Activated effector memory CD4-positive, alpha-beta T cell treated with anti-CD3 and anti-CD28 coated beads, Interleukin-2, amount 50 U/mL, for 16 hours (primary cell): ENCODE data around the gene FAM221A.
"Not testable (repeated sequence)": the region's sequence is repeated elsewhere in the genome, so short reads cannot be mapped to it uniquely, and the experiment has no call there.

Source experiments
- DNase-seq: peaks from one replicate; pipeline ENCODE4 v3.0.0-alpha.2; 2020

Gene FAM221A, protein sequence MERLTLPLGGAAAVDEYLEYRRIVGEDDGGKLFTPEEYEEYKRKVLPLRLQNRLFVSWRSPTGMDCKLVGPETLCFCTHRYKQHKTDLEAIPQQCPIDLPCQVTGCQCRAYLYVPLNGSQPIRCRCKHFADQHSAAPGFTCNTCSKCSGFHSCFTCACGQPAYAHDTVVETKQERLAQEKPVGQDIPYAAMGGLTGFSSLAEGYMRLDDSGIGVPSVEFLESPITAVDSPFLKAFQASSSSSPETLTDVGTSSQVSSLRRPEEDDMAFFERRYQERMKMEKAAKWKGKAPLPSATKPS

DNA sequence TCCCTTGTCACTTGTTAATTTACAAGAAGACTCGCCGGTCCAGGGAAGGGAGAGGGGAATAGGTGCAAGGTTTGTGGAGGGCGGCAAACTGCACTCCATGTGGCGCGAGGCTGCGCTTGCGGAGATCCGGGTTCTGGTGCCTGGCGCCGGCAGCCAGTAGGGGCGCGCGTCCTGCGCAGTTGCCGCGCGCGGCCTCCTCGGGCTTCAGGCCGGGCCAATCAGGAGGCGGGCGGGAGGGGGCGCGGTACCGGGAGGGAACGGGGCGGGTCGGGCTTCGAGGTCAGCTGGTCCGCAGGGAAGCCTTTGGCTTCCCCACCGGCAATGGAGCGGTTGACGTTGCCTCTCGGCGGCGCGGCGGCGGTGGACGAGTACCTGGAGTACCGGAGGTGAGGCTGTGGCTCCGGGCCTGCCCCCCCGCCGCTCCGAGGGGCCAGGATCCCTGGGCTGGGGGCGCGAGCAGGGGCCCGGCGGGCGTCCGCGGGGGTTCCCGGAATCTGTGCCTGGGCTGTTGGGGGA is at the start of gene FAM221A:
Gene FAM221A (plus strand): TSS at position 302 of the 516 bp plus-strand sequence. CDS start 20 bp downstream, at position 322.
- peak; percentile 94 for DNase-seq

DNA sequence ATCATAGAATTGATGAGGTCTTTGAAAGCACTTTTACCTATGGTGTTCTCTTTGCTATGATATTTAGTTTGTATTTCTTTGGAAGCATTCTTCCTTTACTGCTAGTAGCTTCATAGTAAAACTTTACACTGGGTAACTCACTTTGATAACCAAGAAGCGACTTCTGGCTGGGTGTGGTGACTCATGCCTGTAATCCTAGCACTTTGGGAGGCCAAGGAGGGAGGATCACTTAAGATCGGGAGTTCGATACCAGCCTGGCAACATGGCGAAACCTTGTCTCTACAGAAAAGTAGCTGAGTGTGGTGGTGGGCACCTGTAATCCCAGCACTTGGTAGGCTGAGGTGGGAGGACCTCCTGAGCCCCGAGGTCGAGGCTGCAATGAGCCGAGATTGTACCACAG is 46.6 kb upstream of the FAM221A start:
- no peak for DNase-seq

DNA sequence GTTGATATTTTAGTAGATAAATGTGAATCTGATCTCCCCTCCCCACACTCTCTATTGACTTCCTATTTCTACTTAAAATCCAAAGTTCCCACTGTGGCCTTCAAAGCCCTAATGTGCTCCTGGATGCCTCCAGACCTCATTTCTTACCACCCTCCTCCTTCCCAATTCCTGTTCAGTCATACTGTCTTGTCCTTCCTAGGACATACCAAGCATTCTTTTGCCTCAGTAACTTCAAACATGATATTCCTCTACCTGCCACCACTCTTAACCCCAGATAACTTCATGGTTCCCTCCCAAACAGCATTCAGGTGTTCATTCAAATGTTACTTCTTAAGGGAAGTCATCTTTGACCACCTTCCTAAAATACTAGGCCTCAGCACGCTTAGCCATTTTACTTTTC is 34.2 kb upstream of the FAM221A start:
- DNase-seq, result no peak

DNA sequence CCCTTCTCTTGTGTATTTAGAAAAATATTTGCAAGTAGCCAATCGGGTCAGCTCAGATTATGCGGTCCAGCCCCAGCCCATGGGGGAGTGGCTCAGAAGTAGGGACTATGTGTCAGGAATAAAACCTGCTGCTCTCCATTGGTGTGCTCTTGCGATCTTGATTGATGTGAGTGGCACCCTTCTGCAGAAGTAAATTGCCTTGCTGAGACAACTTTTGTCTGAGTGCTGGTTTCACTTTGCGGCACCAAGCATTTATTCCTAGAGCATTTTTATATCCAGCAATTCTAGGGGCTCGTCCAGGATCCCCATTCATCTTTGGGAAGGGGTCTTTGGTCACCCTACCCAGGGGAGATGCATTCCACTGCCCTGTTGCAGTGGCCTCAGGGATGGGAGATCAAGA is 26.1 kb upstream of the FAM221A start:
- no peak for DNase-seq

DNA sequence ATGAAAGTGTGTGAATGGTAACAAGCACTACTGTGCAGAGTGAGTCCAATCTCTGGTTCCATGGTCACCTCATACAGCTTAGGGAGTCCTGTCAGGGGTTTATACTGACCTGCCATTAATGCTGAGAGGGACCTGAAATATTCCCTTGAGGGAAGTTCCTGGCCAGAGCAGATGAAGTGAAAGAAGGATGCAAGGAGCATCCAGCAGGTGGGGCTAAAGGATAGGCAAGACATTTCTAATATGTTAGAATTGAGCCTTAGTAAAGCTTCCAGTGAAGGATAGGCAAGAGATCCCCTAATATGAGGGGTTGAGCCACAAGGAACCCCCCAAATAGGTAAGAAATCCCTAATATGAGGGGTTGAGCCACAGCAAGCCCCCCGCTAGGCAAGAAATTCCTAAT is 25.5 kb upstream of the FAM221A start:
- no peak for DNase-seq

DNA sequence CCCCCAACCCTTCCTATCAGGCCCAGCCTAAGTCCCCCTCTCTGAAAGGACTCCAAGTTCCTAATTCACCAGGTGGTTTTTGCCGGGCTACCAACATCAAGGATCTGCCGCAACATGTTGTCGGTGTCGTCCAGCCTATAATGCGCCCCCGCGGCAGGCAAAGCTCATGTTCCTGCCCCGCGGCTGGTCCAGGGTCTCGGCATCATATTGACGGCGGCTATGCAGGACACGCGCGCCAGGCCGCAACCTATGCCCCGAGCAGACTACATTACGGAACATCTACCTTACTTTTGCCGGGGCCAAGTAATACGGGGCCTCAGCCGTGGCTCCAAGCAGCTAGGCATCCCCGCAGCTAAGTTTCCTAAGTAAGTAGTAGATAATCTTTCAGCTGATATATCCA is 24.6 kb upstream of the FAM221A start:
- no peak for DNase-seq

DNA sequence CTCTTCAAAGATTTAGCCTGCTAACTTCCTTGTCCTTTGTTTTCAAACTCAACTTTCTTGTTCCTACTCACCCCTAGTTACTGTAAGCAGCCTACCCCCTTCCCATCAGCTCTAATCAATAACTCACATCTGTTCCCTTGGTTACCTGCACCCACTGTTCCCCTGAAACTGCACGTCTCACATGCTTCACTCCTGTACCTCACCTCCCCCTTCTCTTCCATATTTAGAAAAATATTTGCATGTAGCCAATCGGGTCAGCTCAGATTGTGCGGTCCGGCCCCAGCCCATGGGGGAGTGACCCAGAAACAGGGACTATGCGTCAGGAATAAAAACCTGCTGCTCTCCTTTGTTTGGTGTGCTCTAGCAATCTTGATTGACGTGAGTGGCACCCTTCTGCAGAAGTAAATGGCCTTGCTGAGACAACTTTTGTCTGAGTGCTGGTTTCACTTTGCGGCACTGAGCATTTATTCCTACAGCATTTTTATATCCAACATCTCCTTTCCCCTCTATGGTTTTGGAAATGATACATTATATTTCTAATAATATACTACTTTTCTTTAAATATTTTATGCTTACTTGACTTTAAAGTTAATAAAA is 21.1 kb upstream of the FAM221A start:
- no peak for DNase-seq

DNA sequence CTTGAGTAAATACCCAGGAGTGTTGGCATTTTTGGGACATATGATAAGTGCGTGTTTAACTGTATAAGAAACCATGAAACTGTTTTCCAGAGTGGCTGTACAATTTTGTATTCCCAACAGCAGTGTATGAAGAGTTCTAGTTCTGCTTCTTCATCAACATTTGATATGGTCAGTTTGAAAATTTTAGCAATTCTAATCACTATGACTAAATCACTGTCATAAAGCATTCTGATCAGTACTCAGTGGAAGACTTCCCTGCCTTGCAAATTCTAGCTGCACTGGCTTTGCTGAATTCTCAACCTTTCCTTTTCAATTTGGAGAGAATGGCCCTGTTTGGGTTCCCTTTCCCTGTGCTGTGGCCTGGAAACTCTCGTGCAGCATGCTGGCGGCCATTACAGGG is 18.6 kb upstream of the FAM221A start:
- DNase-seq, result no peak

DNA sequence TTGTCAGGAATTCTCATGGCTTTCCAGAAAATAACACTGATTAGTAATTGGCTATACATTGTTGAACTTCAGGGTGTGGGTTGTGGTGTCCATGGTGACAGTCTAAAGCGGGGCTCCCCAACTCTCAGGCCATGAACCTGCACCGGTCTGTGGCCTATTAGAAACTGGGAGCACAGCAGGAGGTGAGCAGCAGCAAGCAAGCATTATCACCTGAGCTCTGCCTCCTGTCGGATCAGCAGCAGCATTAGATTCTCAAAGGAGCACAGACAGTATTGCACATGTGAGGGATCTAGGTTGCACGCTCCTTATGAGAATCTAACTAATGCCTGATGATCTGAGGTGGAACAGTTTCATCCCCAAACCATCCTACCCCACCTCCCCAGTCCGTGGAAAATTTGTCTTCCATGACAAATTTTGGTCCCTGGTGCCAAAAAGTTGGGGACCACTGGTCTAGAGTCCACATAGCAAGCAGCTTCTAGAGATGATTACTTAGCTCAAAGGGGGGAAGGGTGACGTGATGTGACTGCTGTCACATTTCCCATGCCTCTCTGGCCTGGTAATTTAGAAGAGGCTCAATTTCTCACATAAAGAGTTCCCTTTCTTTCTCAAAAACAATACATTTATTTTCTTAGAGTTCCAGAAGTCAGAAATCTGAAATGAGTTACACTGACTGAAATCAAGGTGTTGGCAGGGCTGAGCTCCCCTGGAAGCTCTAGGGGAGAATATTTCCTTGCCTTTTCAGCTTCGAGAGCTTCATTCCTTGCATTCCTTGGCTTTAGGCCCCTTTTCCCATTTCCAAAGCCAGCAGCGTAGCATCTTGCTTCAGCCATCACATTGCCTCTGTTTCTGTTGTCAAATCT is 17.6 kb upstream of the FAM221A start:
- no peak for DNase-seq

DNA sequence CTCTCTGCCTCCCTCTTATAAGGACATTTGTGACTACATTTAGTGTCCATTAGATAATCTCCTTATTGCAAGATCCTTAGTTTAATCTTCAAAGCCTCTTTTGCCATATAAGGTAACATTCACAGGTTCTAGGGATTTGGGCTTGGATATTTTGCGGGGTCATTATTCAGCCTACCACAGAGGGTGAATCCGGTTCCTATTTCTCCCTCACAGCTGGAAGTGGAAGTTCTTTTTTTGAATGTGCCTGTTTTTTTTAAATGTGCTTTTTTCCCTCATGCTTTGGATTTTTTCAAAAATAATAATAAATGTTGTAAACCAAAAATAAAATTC is 17.1 kb upstream of the FAM221A start:
- no peak for DNase-seq

DNA sequence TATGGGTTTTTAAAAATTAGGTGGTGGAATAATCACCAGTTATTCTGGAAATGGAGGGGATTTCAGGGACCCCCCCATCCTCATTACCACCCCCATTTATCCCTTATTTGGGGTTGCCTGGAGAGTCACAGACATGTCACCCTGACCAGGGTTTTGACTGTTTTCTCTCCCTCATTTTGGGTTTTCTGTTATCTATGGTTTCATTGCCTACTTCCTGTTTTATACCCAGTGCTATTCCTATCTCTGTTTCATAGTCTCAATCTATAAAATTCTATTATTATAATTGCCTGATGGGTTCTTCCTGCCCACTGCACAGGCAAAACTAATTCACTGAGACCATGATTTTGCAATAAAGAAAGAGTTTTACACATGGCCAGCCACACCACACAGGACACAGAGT is 15.9 kb upstream of the FAM221A start:
- no peak for DNase-seq

DNA sequence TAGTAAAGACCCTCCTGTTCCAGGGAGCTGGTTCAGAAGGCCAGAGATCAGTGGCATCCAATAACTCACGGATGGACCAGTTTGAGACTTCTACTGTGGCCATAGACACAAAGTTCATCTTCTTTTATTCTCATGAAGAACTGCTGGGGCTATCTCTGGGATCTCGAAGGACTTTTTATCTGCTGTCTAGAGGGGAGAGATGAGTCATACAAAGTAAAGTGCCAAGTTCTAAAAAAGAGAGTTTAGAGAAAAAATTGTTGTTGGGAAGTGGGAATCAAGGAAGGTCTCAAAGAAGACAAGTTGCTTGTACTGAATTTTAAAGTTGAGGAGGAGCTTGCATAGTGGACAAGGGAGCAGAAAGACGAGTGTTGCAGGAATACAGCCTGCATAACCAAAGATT is 8.0 kb upstream of the FAM221A start:
- DNase-seq, result no peak

DNA sequence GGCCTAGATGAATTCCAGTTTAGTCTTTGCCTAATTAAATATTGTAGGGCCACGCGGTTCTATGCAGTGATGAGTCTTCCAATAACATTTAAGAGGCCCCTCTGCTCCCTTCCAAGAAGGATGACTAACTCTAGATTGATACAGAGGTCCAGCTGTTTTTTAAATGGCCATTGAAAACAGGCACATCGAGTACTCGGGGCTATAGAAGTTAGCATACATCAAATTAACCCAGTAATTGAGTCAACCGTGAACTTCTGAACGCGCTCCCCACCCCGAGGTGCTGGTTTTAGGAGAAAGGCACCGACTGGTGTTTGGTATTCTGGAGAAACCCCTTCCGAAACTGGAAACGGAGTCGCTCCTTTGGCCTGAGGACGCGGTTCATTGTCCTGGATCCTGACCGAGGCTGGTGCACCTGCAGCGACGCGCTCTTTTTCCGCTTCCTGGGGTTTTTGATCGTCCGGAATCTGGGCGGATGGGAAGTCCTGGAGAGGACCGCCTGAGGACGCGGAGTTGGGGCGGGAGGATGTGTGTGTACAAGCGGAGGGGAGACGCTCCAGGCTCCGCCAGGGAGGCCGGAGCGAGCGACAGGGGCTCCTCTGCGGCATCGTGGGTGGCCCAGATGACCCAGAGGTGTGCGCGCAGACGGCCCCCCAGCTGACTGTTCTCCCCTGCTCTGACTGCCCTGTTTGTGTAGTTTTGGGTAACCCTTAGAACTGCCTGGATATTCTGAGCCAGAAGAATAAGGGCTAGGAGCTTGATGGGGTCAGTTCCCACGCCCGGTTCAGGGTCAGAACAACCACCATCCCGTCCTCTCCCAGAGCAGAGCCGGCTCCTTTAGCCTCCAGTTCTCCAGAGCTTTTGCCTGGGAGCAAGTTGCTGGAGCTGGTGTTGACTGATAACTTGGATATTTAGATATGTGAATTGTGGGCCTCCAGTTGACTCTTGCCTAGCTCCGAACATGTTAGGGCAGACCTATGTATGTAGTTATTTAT is 711 bp downstream of the FAM221A start:
- peak; percentile 78 for DNase-seq

DNA sequence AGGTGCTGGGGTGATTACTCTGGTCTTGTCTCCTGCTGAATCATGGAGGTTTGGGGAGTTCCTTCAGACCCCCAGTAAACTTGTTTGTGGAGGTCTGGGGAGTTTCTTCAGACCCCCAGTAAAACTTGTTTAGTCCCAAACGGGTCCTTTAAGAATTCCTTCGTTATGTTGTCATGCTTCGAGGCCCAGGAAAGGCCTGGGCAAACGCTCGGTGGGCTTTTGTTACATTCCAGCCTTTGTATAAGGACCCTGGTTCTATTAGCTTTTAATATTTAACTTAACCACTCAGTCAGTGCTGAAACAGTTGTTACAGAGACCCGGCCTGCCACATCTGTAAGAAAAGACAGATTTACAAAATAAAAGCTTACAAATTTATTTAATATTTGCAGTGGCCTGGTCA is 4.0 kb downstream of the FAM221A start:
- DNase-seq, result not testable (repeated sequence)

DNA sequence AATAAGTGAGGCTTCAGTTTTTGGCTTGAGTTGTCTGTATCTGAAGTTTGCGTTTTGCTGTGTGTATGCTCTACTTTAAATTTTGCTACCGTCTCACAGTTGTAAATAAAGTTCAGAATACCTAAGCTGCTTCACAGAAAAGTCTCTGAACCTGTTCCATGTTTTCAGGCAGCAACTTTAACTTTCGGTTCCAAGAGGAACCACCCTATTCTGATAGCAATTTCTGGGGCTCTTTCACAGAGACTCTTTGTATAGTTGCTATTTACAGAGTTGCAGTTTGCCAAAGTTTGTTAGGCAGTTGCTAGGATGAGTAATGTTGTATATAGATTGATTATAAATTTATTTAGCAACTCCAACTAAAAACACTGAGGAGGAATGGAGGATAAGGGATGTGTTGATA is 5.7 kb downstream of the FAM221A start:
- no peak for DNase-seq

DNA sequence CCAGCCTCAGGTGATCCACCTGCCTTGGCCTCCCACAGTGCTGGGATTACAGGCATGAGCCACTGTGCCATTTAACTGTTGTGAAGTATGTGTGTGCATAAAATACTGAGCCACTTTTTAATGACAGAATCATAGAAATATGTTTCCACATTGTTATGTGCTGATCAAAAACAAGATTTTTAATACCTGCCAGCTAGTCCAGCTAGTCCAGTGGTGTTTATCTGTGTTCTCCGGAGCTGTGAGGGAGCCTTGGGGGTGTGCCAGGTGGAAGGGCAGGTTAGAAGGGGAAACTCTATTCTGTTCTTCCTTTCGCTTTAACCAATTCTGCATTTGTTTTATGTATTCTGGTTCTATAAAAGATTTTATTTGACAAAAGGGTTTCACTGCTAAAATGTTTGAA is 7.0 kb downstream of the FAM221A start:
- no peak for DNase-seq

DNA sequence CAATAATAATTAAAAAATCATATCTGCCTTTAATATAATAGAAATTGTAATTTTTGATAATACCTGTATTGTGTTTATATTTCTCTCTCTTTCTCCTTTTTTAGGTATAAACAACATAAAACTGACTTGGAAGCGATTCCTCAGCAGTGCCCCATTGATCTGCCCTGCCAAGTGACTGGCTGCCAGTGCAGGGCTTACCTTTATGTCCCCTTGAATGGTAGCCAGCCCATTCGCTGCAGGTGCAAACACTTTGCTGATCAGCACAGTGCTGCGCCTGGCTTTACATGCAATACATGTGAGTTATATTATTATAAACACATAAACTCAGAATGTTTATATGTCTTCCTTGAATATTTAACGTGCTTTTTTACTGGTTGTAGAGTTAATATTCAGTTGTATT is 9.2 kb downstream of the FAM221A start:
- no peak for DNase-seq

DNA sequence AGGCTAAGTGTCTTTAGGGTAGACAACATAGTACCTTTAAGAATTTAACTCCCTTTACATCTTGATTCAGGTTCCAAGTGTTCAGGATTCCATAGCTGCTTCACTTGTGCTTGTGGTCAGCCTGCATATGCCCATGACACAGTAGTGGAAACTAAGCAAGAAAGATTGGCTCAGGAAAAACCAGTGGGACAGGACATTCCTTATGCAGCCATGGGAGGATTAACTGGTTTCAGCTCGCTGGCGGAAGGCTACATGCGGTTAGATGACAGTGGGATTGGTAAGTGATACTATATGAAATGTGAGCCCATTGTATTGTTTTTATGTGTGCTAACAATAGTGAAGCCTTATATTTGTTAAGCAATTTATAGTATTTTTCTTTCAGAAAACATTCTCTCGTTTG is 11.3 kb downstream of the FAM221A start:
- no peak for DNase-seq

DNA sequence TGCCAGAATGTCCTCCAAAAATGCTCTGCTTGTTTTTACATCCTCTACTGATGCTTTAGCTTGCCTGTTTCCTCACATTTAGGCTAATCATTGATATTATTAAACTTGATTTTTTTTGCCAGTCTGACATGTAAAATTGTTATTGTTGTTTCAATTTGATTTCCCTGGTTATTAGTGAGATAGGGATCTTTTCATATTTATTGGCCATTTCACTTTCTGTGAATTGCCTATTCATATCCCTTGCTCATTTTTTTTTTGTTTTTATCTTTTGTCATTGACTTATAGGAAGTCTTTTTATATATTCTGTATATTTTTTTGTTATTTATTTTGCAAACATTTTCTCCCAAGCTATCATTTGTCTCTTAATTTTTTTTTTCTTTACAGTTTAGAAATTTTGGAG is 13.2 kb downstream of the FAM221A start:
- no peak for DNase-seq

DNA sequence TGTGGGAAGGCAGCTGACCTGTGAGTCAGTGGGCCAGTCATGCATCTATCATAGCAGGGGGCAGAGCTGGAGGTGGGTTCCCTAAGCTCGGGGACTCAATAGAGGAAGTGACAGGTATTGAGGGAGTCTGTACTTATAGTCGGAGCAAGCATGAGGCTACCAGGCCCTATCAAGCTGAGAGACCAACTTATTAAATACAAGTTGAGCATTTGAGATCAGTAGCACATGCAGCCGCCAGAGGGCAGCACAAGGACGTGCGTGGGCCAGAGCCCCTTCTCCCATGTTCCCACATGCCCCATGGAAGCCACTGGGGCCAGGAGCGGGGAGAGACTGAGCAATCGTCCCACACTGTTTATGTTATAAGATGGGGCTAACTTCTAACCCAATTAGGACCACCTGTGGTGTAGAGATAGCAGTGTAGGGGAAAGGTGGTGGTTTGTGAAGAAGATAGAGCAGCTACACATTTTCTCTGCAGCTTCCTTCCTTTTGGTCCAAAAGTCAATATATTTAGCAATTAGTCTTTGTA is 17.0 kb downstream of the FAM221A start:
- DNase-seq, result peak; percentile 83

DNA sequence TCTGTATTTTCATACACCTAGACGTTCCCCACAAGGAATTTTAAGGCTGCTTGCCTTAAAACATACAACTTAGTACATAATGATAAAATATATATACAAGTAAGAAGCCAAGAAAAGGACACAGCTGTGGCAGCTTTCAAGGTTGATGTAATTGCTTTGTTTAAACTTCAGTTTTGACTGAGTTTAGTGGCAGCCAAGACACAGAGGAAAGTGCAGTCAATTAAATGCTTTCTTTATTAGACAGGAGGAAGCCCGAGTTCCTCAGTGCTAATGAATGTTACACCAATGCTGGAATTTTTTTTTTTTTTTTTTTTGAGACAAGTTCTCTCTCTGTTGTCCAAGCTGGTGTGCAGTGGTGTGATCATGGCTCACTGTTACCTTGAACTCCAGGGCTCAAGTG is 18.8 kb downstream of the FAM221A start:
- no peak for DNase-seq

DNA sequence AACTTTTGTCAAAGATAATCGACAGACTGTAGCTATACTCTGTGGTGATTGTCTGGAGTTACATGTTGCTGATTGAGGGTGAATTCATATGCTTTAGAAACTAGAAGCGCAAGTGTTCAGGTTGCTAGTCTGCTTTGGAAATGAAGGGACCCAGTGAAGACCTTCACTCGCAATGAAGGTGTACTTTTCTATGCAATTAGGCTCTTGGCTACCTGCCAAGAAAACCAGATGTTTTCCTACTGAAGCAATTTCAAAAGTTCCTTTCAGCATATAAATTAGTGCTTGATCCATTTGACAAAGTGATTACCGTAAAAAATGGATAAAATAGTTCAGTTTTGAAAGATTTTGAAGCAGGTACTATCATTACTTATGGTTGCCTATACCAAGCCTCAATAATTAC is 20.0 kb downstream of the FAM221A start:
- DNase-seq, result no peak
